SK-N-MC (cell line): ENCODE measurements around the gene PDE4B.
A peak's percentile ranks its signal among the peaks of the same experiment; 100 is the strongest.

ENCODE experiments used
- DNase-seq: peaks from one replicate; pipeline ENCODE4 v3.0.0-alpha.2; 2011; ENCODE audit warnings: low read depth, low spot score
- H3K27ac ChIP-seq: fragments of 200-600 bp; sonication (generic); 2 replicates; pipeline ENCODE4 v1.5.1; 2016; ENCODE audit warnings: mixed run types
- H3K36me3 ChIP-seq: fragments of 200-600 bp; sonication (generic); 2 replicates; pipeline ENCODE4 v1.6.1; 2017; ENCODE audit warnings: antibody characterized with exemption, low read length, mixed read lengths; ENCODE audit not compliant: insufficient read depth
- H3K4me3 ChIP-seq: fragments of 200-600 bp; sonication (generic); 2 replicates; pipeline ENCODE4 v1.5.1; 2016
- H3K9ac ChIP-seq: fragments of 200-600 bp; sonication (generic); 2 replicates; pipeline ENCODE4 v1.8.0; 2017; ENCODE audit warnings: mixed run types, mixed read lengths; ENCODE audit not compliant: insufficient read length
- H3K9me3 ChIP-seq: fragments of 200-600 bp; sonication (generic); 2 replicates; pipeline ENCODE4 v1.6.1; 2017; ENCODE audit warnings: low read depth, mild to moderate bottlenecking, antibody characterized with exemption, low read length, moderate library complexity, mixed read lengths
- EZH2 ChIP-seq: fragments of 200-600 bp; sonication (generic); IDR thresholded peaks from one replicate; pipeline ENCODE4 v1.6.1; 2017; ENCODE audit warnings: antibody characterized with exemption
- FOXP2 ChIP-seq: optimal IDR thresholded peaks from 2 replicates; pipeline ENCODE3; 2011; ENCODE audit warnings: mild to moderate bottlenecking, moderate library complexity; ENCODE audit not compliant: insufficient read depth; ENCODE audit errors: extremely low read length, control extremely low read depth
- POLR2AphosphoS5 ChIP-seq: IDR thresholded peaks from 2 replicates; pipeline ENCODE4 v1.6.1; 2012; ENCODE audit warnings: mild to moderate bottlenecking, low read depth, low read length, borderline replicate concordance

The PDE4B gene

GRCh38 chr1:65882076-65882475 lies 89.4 kb downstream of the PDE4B start:
- H3K9me3 ChIP-seq, result no peaks in the 10 kb centered on the region
- no peak overlapping the region for H3K9ac ChIP-seq
- H3K4me3 ChIP-seq, result no peak overlapping the region
- no peak for DNase-seq
- no peak overlapping the region for H3K27ac ChIP-seq
- no peak for TF ChIP-seq FOXP2
- TF ChIP-seq EZH2, result no peak
- no peak for TF ChIP-seq POLR2AphosphoS5
- no peaks in the 10 kb centered on the region for H3K36me3 ChIP-seq

GRCh38 chr1:65889441-65889840 lies 96.7 kb downstream of the PDE4B start:
- H3K36me3 ChIP-seq, result no peaks in the 10 kb centered on the region
- DNase-seq, result no peak
- H3K4me3 ChIP-seq, result no peak overlapping the region
- H3K27ac ChIP-seq, result no peak overlapping the region
- H3K9me3 ChIP-seq, result 0 out of 2 replicates have a peak, but pooled peaks cover 4% of the 10 kb centered on the region
- no peak for TF ChIP-seq FOXP2
- TF ChIP-seq POLR2AphosphoS5, result no peak
- no peak for TF ChIP-seq EZH2
- no peak overlapping the region for H3K9ac ChIP-seq

- H3K9ac ChIP-seq, result no peak overlapping the region
- H3K9me3 ChIP-seq, result 0 out of 2 replicates have a peak, but pooled peaks cover 4% of the 10 kb centered on the region
- TF ChIP-seq FOXP2, result no peak
- TF ChIP-seq POLR2AphosphoS5, result no peak
- TF ChIP-seq EZH2, result no peak
- H3K4me3 ChIP-seq, result no peak overlapping the region
- no peak for DNase-seq
- no peaks in the 10 kb centered on the region for H3K36me3 ChIP-seq
- no peak overlapping the region for H3K27ac ChIP-seq
Observed at GRCh38 chr1:65890201-65890843, 97.6 kb downstream of the PDE4B start.

DNA sequence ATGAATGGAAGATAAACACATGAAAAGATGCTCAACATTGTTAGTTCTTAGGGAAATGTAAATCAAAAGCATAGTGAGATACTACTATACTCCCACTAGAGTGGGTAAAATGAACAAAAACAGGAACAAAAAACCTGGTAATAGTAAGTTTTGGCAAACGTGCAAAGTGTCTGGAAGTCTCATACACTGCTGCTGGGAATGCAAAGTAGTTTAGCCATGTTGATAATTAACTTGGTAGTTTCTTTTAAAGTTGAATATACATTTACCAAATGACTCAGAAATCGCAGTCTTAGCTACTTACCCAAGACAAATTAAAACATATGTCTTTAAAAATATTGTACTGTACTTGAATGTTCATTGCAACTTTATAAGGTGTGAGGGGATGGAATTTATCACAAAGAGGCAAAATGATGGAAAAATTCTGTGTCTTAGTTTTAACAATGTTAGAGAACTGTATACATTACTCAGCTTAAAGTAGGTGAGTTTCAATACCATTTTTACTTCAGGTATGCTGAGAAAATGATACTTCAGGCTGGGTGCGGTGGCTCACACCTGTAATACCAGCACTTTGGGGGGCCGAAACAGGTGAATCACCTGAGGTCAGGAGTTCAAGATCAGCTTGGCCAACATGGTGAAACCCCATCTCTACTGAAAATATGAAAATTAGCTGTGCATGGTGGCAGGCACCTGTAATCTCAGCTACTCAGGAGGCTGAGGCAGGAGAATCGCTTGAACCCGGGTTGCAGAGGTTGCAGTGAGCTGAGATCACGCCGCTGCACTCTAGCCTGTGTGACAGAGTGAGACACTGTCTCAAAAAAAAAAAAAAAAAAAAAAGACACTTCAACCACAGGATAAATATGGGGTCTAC lies 102.3 kb downstream of the PDE4B start:
- TF ChIP-seq EZH2 (no peak), POLR2AphosphoS5 (no peak), FOXP2 (no peak)
- no peak for DNase-seq
- no peak overlapping the region for H3K27ac ChIP-seq
- H3K4me3 ChIP-seq, result no peak overlapping the region
- H3K9ac ChIP-seq, result no peak overlapping the region
- no peaks in the 10 kb centered on the region for H3K36me3 ChIP-seq
- no peaks in the 10 kb centered on the region for H3K9me3 ChIP-seq

DNA sequence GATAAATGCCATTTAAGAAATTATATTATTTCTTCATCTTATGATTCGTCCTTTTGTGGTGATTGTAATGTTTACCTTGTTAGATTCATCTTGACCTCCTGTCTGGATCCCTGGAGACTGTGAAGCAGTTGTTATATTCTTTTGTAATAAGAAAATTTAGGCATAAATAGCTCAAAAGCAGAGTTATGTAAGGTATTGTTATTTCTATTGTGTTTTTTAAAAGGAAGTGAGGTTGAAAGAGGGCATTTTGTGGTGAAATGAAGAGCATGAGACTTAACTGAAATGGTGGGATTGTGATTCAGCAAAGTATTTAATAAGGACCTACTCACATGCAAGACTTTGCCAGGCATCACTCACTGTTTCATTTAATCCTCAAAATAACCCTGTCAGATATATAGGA lies 104.0 kb downstream of the PDE4B start:
- DNase-seq, result no peak
- Histone ChIP-seq H3K4me3 (no peak overlapping the region), H3K27ac (no peak overlapping the region), H3K9ac (no peak overlapping the region), H3K36me3 (no peaks in the 10 kb centered on the region), H3K9me3 (no peaks in the 10 kb centered on the region)
- TF ChIP-seq EZH2 (no peak), FOXP2 (no peak), POLR2AphosphoS5 (no peak)

DNA sequence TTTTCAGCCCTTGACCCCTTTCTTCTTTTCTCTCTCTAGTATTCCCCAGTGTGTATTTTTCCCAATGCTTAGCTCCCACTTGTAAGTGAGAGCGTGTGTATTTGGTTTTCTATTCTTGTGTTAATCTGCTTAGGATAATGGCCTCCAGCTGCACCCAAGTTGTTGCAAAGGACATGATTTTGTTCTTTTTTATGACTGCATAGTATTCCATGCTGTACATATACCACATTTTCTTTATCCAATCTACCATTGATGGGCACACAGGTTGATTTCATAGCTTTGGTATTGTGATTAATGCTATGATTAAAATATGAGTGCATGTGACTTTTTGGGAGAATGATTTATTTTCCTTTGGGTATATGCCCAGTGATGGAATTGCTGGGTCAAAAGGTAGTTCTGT lies 104.8 kb downstream of the PDE4B start:
- TF ChIP-seq FOXP2 (no peak), EZH2 (no peak), POLR2AphosphoS5 (no peak)
- Histone ChIP-seq H3K27ac (no peak overlapping the region), H3K36me3 (no peaks in the 10 kb centered on the region), H3K9me3 (no peaks in the 10 kb centered on the region), H3K9ac (no peak overlapping the region), H3K4me3 (no peak overlapping the region)
- DNase-seq, result no peak

- Histone ChIP-seq H3K9ac (no peak overlapping the region), H3K9me3 (no peaks in the 10 kb centered on the region), H3K27ac (peak overlapping the region; percentile 79), H3K36me3 (no peaks in the 10 kb centered on the region), H3K4me3 (peak overlapping the region; percentile 10; the same call in 1 of the 2 replicates)
- peak; percentile 30 for DNase-seq
- TF ChIP-seq EZH2 (no peak), POLR2AphosphoS5 (no peak), FOXP2 (no peak)
Observed at GRCh38 chr1:65904681-65905083, 112.0 kb downstream of the PDE4B start.

GRCh38 chr1:65910432-65910831 lies 117.7 kb downstream of the PDE4B start:
- H3K27ac ChIP-seq, result no peak overlapping the region
- no peak overlapping the region for H3K9ac ChIP-seq

GRCh38 chr1:65911679-65912078 lies 119.0 kb downstream of the PDE4B start:
- TF ChIP-seq POLR2AphosphoS5 (no peak), FOXP2 (no peak), EZH2 (no peak)
- H3K36me3 ChIP-seq, result no peaks in the 10 kb centered on the region
- no peak overlapping the region for H3K9ac ChIP-seq
- H3K9me3 ChIP-seq, result no peaks in the 10 kb centered on the region
- no peak overlapping the region for H3K27ac ChIP-seq
- DNase-seq, result peak; percentile 56
- H3K4me3 ChIP-seq, result peak overlapping the region; percentile 31; the same call in 1 of the 2 replicates

More at GRCh38 chr1:65910432-65910831, 117.7 kb downstream of the PDE4B start:
- no peak for DNase-seq
- Histone ChIP-seq H3K9me3 (no peaks in the 10 kb centered on the region), H3K4me3 (no peak overlapping the region), H3K36me3 (no peaks in the 10 kb centered on the region)
- no peak for TF ChIP-seq POLR2AphosphoS5
- no peak for TF ChIP-seq FOXP2
- no peak for TF ChIP-seq EZH2
